GM10266 (cell line): ENCODE data around the gene ERC1.

ENCODE experiments used
- DNase-seq: peaks from one replicate; pipeline ENCODE4 v3.0.0; 2012; ENCODE audit errors: extremely low spot score
- CTCF ChIP-seq: IDR thresholded peaks from 2 replicates; pipeline ENCODE4 v1.5.1; 2012; ENCODE audit warnings: mild to moderate bottlenecking, low read depth; ENCODE audit not compliant: control insufficient read depth, insufficient read depth; ENCODE audit errors: missing control alignments

ERC1 gene

GRCh38 chr12:1365703-1366102 is 374.7 kb downstream of the ERC1 start:
- no peak for TF ChIP-seq CTCF
- DNase-seq = no peak

GRCh38 chr12:1367331-1368291 is 376.6 kb downstream of the ERC1 start:
- no peak for DNase-seq
- no peak for TF ChIP-seq CTCF

GRCh38 chr12:1369460-1369859 is 378.4 kb downstream of the ERC1 start:
- DNase-seq = no peak
- no peak for TF ChIP-seq CTCF

- no peak for DNase-seq
- TF ChIP-seq CTCF = no peak
Measured at GRCh38 chr12:1369938-1370500, 379.0 kb downstream of the ERC1 start.

- TF ChIP-seq CTCF = no peak
- no peak for DNase-seq
Measured at GRCh38 chr12:1373901-1374735, 383.1 kb downstream of the ERC1 start.

- no peak for TF ChIP-seq CTCF
- no peak for DNase-seq
Measured at GRCh38 chr12:1375323-1375722, 384.3 kb downstream of the ERC1 start.

- no peak for DNase-seq
- TF ChIP-seq CTCF = no peak
Measured at GRCh38 chr12:1377117-1377516, 386.1 kb downstream of the ERC1 start.
